BJ (cell line): ENCODE results near the gene HP1BP3. TPM values are rescaled to one million over a fixed set of nuclear protein-coding genes. Genes with fewer than 3 reads are reported as not detected.

ENCODE experiments used
- CTCF ChIA-PET: fragments of 350-600 bp; formaldehyde crosslinking; extraction: SDS; loops from one replicate; lab custom pipeline; 2021; ENCODE audit warnings: antibody characterized with exemption, inconsistent platforms; lab: Yijun Ruan, JAX
- POLR2A ChIA-PET: fragments of 300-600 bp; sonication (Branson Sonifier 250); formaldehyde crosslinking; extraction: SDS; loops from one replicate; lab custom pipeline; 2021; ENCODE audit warnings: antibody characterized with exemption; lab: Charles Lee
- DNase-seq: peaks from one replicate; pipeline ENCODE4 v3.0.0-alpha.2; 2011; ENCODE audit warnings: low read depth
- H3K27me3 ChIP-seq: 2 replicates; pipeline ENCODE4 v1.6.0; 2011; ENCODE audit warnings: low read length; ENCODE audit not compliant: control insufficient read depth, insufficient read depth
- H3K36me3 ChIP-seq: 2 replicates; pipeline ENCODE4 v1.5.1; 2011; ENCODE audit warnings: low read length; ENCODE audit not compliant: control insufficient read depth, insufficient read depth
- H3K4me3 ChIP-seq: 2 replicates; pipeline ENCODE4 v1.5.1; 2011; ENCODE audit warnings: low read depth, mild to moderate bottlenecking, control low read depth, low read length
- polyA plus RNA-seq: library from polyadenylated mRNA; depleted of rRNA; stranded (reverse); fragments of >200 nt; gene quantifications from 2 replicates; pipeline ENCODE4 v1.2.3, GENCODE V29; 2011
- TF ChIP-seq, protein P1 (sequence below): IDR thresholded peaks from 2 replicates; pipeline ENCODE4 v1.5.1; 2011; ENCODE audit warnings: low read depth, mild to moderate bottlenecking, control low read depth, inconsistent platforms, low read length, moderate library complexity; ENCODE audit not compliant: insufficient read depth

Gene HP1BP3
- polyA plus RNA-seq, 1 experiment: 118 TPM

GRCh38 chr1:20703124-20703756, 83.9 kb downstream of the HP1BP3 start:
- no peak for DNase-seq
- POLR2A ChIA-PET: no interaction called here
- no peaks in the 10 kb centered on the region; the same call in 1 of the 2 replicates for H3K36me3 ChIP-seq
- H3K4me3 ChIP-seq: no peak overlapping the region
- TF ChIP-seq, protein P1, sequence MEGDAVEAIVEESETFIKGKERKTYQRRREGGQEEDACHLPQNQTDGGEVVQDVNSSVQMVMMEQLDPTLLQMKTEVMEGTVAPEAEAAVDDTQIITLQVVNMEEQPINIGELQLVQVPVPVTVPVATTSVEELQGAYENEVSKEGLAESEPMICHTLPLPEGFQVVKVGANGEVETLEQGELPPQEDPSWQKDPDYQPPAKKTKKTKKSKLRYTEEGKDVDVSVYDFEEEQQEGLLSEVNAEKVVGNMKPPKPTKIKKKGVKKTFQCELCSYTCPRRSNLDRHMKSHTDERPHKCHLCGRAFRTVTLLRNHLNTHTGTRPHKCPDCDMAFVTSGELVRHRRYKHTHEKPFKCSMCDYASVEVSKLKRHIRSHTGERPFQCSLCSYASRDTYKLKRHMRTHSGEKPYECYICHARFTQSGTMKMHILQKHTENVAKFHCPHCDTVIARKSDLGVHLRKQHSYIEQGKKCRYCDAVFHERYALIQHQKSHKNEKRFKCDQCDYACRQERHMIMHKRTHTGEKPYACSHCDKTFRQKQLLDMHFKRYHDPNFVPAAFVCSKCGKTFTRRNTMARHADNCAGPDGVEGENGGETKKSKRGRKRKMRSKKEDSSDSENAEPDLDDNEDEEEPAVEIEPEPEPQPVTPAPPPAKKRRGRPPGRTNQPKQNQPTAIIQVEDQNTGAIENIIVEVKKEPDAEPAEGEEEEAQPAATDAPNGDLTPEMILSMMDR: no peak
- H3K27me3 ChIP-seq: no peaks in the 10 kb centered on the region
- CTCF ChIA-PET: interaction anchor here (2.1 kb wide), 1 partner anchor 492 kb away, joined by 8 read pairs; no protein-coding TSS in a partner anchor

- DNase-seq: no peak
- ChIA-PET POLR2A (no interaction called here), CTCF (interaction anchor here (1.0 to 2.1 kb wide), 3 partner anchors 12 to 492 kb away, joined by 3 to 8 read pairs (median 6); no protein-coding TSS in a partner anchor)
- TF ChIP-seq, protein P1: peak; percentile 62
- Histone ChIP-seq H3K27me3 (no peaks in the 10 kb centered on the region), H3K4me3 (no peak overlapping the region), H3K36me3 (no peaks in the 10 kb centered on the region; the same call in 1 of the 2 replicates)
These were observed 84.7 kb downstream of the HP1BP3 start for GRCh38 chr1:20702416-20702815.

GRCh38 chr1:20701847-20702246, 85.3 kb downstream of the HP1BP3 start:
- DNase-seq: no peak
- H3K4me3 ChIP-seq: no peak overlapping the region
- H3K36me3 ChIP-seq: no peaks in the 10 kb centered on the region; the same call in 1 of the 2 replicates
- H3K27me3 ChIP-seq: no peaks in the 10 kb centered on the region
- POLR2A ChIA-PET: no interaction called here
- CTCF ChIA-PET: interaction anchor here (1.0 to 2.1 kb wide), 3 partner anchors 13 to 493 kb away, joined by 3 to 8 read pairs (median 6); no protein-coding TSS in a partner anchor
- TF ChIP-seq, protein P1: no peak

GRCh38 chr1:20701446-20701845, 85.7 kb downstream of the HP1BP3 start:
- POLR2A ChIA-PET: no interaction called here
- no peaks in the 10 kb centered on the region for H3K27me3 ChIP-seq
- no peaks in the 10 kb centered on the region; the same call in 1 of the 2 replicates for H3K36me3 ChIP-seq
- TF ChIP-seq, protein P1: no peak
- no peak for DNase-seq
- CTCF ChIA-PET: interaction anchor here (1.0 to 2.1 kb wide), 3 partner anchors 13 to 493 kb away, joined by 3 to 8 read pairs (median 6); no protein-coding TSS in a partner anchor
- H3K4me3 ChIP-seq: no peak overlapping the region

GRCh38 chr1:20700636-20701215, 86.4 kb downstream of the HP1BP3 start:
- no peaks in the 10 kb centered on the region; the same call in 1 of the 2 replicates for H3K36me3 ChIP-seq
- ChIA-PET CTCF (interaction anchor here (1.0 to 9.5 kb wide), 4 partner anchors 8 to 668 kb away, joined by 3 to 147 read pairs (median 8); no protein-coding TSS in a partner anchor), POLR2A (no interaction called here)
- TF ChIP-seq, protein P1: no peak
- H3K27me3 ChIP-seq: no peaks in the 10 kb centered on the region
- DNase-seq: no peak
- no peak overlapping the region for H3K4me3 ChIP-seq
